Lower lobe of right lung (tissue), 2 donors: ENCODE data around the gene YARS1. TPM values are rescaled to one million over a fixed set of nuclear protein-coding genes. Genes with fewer than 3 reads are reported as not detected.

ENCODE experiments used
- ATAC-seq, 2 donors: fragments of 200-7000 bp; cut with Tn5 transposase; one replicate each; pipeline ENCODE4 v1.9.1; 2020 to 2022; ENCODE audit warnings: mild to moderate bottlenecking in 2 of 2, moderate library complexity in 2 of 2
- DNase-seq: peaks from one replicate; pipeline ENCODE4 v3.0.0-alpha.2; 2020
- H3K27ac ChIP-seq: fragments of 200-600 bp; one replicate; pipeline ENCODE4 v1.8.0; 2022
- H3K27me3 ChIP-seq: fragments of 200-600 bp; one replicate; pipeline ENCODE4 v1.8.0; 2022; ENCODE audit warnings: low read depth
- H3K36me3 ChIP-seq: fragments of 200-600 bp; one replicate; pipeline ENCODE4 v1.8.0; 2022; ENCODE audit warnings: mild to moderate bottlenecking
- H3K4me1 ChIP-seq: fragments of 200-600 bp; one replicate; pipeline ENCODE4 v1.8.0; 2022
- H3K4me3 ChIP-seq: fragments of 200-600 bp; one replicate; pipeline ENCODE4 v1.8.0; 2022; ENCODE audit warnings: mild to moderate bottlenecking
- H3K9me3 ChIP-seq: fragments of 200-600 bp; one replicate; pipeline ENCODE4 v1.8.0; 2022
- CTCF ChIP-seq: fragments of 200-600 bp; IDR thresholded peaks from one replicate; pipeline ENCODE4 v1.8.0; 2022; ENCODE audit warnings: antibody characterized with exemption, mild to moderate bottlenecking
- intact Hi-C: fragments of 100-400 bp; cut with DNase I; formaldehyde crosslinking; loops from one replicate; pipeline ENCODE4 v1.11.0; 2022
- total RNA-seq: library from RNA; stranded (reverse); fragmentation: NEBNext Ultra II Directional; extraction: Animal tissue kit (Norgen Biotek cat#: 25700); gene quantifications from one replicate; pipeline ENCODE4 v1.2.1, GENCODE V29; 2021
- donor health status: DM: no; HTN: yes; CAD: no; lungs with severe emphysema.

Gene YARS1
- total RNA-seq, 1 donor from 2014 or later = 96.7 TPM

GRCh38 chr1:32811917-32812316 lies 5.2 kb downstream of the YARS1 start:
- Histone ChIP-seq H3K9me3 (no peaks in the 10 kb centered on the region), H3K27me3 (no peaks in the 10 kb centered on the region), H3K36me3 (peaks cover 45% of the 10 kb centered on the region), H3K27ac (no peak overlapping the region), H3K4me1 (peaks cover 43% of the 10 kb centered on the region), H3K4me3 (no peak overlapping the region)
- no peak for ATAC-seq
- no peak for DNase-seq
- TF ChIP-seq CTCF = no peak
- intact Hi-C loops = no loop called here

GRCh38 chr1:32811265-32811664 lies 5.9 kb downstream of the YARS1 start:
- Histone ChIP-seq H3K27ac (no peak overlapping the region), H3K36me3 (peaks cover 51% of the 10 kb centered on the region), H3K4me1 (peaks cover 43% of the 10 kb centered on the region), H3K9me3 (no peaks in the 10 kb centered on the region), H3K27me3 (no peaks in the 10 kb centered on the region), H3K4me3 (no peak overlapping the region)
- DNase-seq (no peak), ATAC-seq (no peak)
- intact Hi-C loops = no loop called here
- no peak for TF ChIP-seq CTCF

- ATAC-seq (no peak), DNase-seq (no peak)
- Histone ChIP-seq H3K27me3 (no peaks in the 10 kb centered on the region), H3K4me1 (peaks cover 42% of the 10 kb centered on the region), H3K4me3 (no peak overlapping the region), H3K27ac (no peak overlapping the region), H3K9me3 (no peaks in the 10 kb centered on the region), H3K36me3 (peaks cover 60% of the 10 kb centered on the region)
- intact Hi-C loops = no loop called here
- no peak for TF ChIP-seq CTCF
Measured at GRCh38 chr1:32810358-32810757, 6.8 kb downstream of the YARS1 start.

- Histone ChIP-seq H3K9me3 (no peaks in the 10 kb centered on the region), H3K4me3 (no peak overlapping the region), H3K27ac (no peak overlapping the region), H3K27me3 (no peaks in the 10 kb centered on the region), H3K36me3 (peaks cover 63% of the 10 kb centered on the region), H3K4me1 (peaks cover 25% of the 10 kb centered on the region)
- DNase-seq (no peak), ATAC-seq (no peak)
- no peak for TF ChIP-seq CTCF
- intact Hi-C loops = no loop called here
Measured at GRCh38 chr1:32808580-32808979, 8.6 kb downstream of the YARS1 start.

GRCh38 chr1:32806910-32807523 lies 10.1 kb downstream of the YARS1 start:
- H3K9me3 ChIP-seq = no peaks in the 10 kb centered on the region
- H3K4me1 ChIP-seq = peaks cover 19% of the 10 kb centered on the region
- H3K4me3 ChIP-seq = no peak overlapping the region
- intact Hi-C loops = no loop called here
- H3K36me3 ChIP-seq = peaks cover 74% of the 10 kb centered on the region
- H3K27ac ChIP-seq = peak overlapping the region; percentile 25
- H3K27me3 ChIP-seq = no peaks in the 10 kb centered on the region
- DNase-seq (no peak), ATAC-seq (peak in 1 of 2 donors; percentile 45)
- TF ChIP-seq CTCF = no peak
